K562 (cell line): ENCODE results near the gene FGR. TPM values are rescaled to one million over a fixed set of nuclear protein-coding genes. Genes with fewer than 3 reads are reported as not detected.

Source experiments
- CBFB ChIP-seq: sonication (generic); formaldehyde crosslinking; IDR thresholded peaks from 2 replicates; pipeline ENCODE4 v1.4.0; 2020; ENCODE audit warnings: mild to moderate bottlenecking, missing genetic modification reagents
- CBX3 ChIP-seq, 2 experiments: IDR thresholded peaks; 1 replicate in 1 of 2; 2 replicates in 1 of 2; pipeline ENCODE4 v1.6.1; 2012; ENCODE audit warnings: inconsistent platforms in 2 of 2, low read length in 2 of 2, borderline replicate concordance in 1 of 2, control low read depth in 1 of 2
- DLX4 ChIP-seq: fragments of 250-450 bp; sonication (Bioruptor Pico); IDR thresholded peaks from 2 replicates; pipeline ENCODE4 v1.6.1; 2021; ENCODE audit warnings: mild to moderate bottlenecking
- EP400 ChIP-seq: fragments of 450-650 bp; IDR thresholded peaks from 2 replicates; pipeline ENCODE4 v1.6.1; 2017; ENCODE audit warnings: antibody characterized with exemption, mild to moderate bottlenecking, moderate library complexity
- ETV5 ChIP-seq: sonication (generic); formaldehyde crosslinking; IDR thresholded peaks from 2 replicates; pipeline ENCODE4 v1.4.0; 2020; ENCODE audit warnings: low read depth, mild to moderate bottlenecking, missing genetic modification reagents
- GTF2F1 ChIP-seq: IDR thresholded peaks from 2 replicates; pipeline ENCODE4 v1.6.1; 2011; ENCODE audit warnings: low read depth, low read length, improper control_type of control experiment
- NCOA6 ChIP-seq: fragments of 450-650 bp; IDR thresholded peaks from 2 replicates; pipeline ENCODE4 v1.6.1; 2017; ENCODE audit warnings: mild to moderate bottlenecking
- PTBP1 ChIP-seq: fragments of 200-400 bp; formaldehyde crosslinking; IDR thresholded peaks from 2 replicates; pipeline ENCODE4 v1.6.1; 2017; ENCODE audit warnings: low read depth, low read length
- SPI1 ChIP-seq: IDR thresholded peaks from 2 replicates; pipeline ENCODE4 v1.6.1; 2011; ENCODE audit warnings: low read depth, low read length, control low read depth, borderline replicate concordance
- TAF1 ChIP-seq: IDR thresholded peaks from 2 replicates; pipeline ENCODE4 v1.6.1; 2011; ENCODE audit warnings: mild to moderate bottlenecking, low read length, moderate library complexity; ENCODE audit not compliant: insufficient read depth, control insufficient read depth, severe bottlenecking; ENCODE audit errors: extremely low read depth
- ZNF644 ChIP-seq: fragments of 200-800 bp; sonication (Bioruptor generic); IDR thresholded peaks from 2 replicates; pipeline ENCODE4 v1.6.1; 2016; ENCODE audit warnings: low read depth, missing genetic modification characterization, missing compliant biosample characterization
- ZNF79 ChIP-seq: fragments of 250-450 bp; sonication (Bioruptor Pico); IDR thresholded peaks from 2 replicates; pipeline ENCODE4 v1.4.0; 2020; ENCODE audit warnings: low read depth, mild to moderate bottlenecking, moderate library complexity
- polyA plus RNA-seq, 8 experiments: library from polyadenylated mRNA; depleted of rRNA in 4 of 8; stranded (reverse) in 5 of 8; unstranded in 3 of 8; fragments of >200 nt; fragmentation: Nextera tagmentation in 2 of 8; fragmentation: Illumina TruSeq in 1 of 8; extraction: Ambion mirVana in 2 of 8; extraction: Trizol in 1 of 8; gene quantifications; 2 replicates each; pipeline versions ENCODE4 v1.2.1 to v1.2.3, GENCODE V29; 2011 to 2014; ENCODE audit warnings: inconsistent platforms in 1 of 8, missing spikeins in 1 of 8
- total RNA-seq, 7 experiments: library from RNA; depleted of rRNA in 6 of 7; stranded (reverse); fragments of >200 nt in 6 of 7; fragmentation: Illumina TruSeq in 2 of 7; extraction: Trizol in 2 of 7; gene quantifications; 2 replicates each; pipeline versions ENCODE4 v1.2.1 to v1.2.3, GENCODE V29; 2011 to 2021; ENCODE audit warnings: low replicate concordance in 1 of 7

Gene FGR
- total and polyA plus RNA-seq, 9 of the 15 experiments (the other 6 are each of a cell fraction or from before 2014, with no cell fraction given) = 0.04 to 0.11 TPM; not detected in 7

GRCh38 chr1:27589441-27589840 is 45.5 kb downstream of the FGR start (continued):
- no peak for TF ChIP-seq CBX3 (IDR thresholded peaks at IDR 0.05; ENCODE audit: borderline replicate concordance in 1 of 2, low read length in 2 of 2)
- TF ChIP-seq EP400 = no peak
- no peak for TF ChIP-seq ZNF79 (CRISPR knock-in tag)
- TF ChIP-seq NCOA6 = no peak
- no peak for TF ChIP-seq PTBP1
- TF ChIP-seq DLX4 (CRISPR knock-in tag) = no peak
- TF ChIP-seq GTF2F1 = no peak
- TF ChIP-seq TAF1 = no peak
- TF ChIP-seq CBFB (CRISPR knock-in tag) = no peak
- TF ChIP-seq ETV5 (CRISPR knock-in tag) = no peak
- no peak for TF ChIP-seq SPI1
- no peak for TF ChIP-seq ZNF644 (tag)
